GM18868 (cell line): ENCODE measurements around the gene ABI3.

ENCODE experiments used
- ATAC-seq: cut with Tn5 transposase; IDR thresholded peaks from one replicate; pipeline ENCODE4 v1.9.1; 2021; ENCODE audit warnings: mild to moderate bottlenecking, moderate library complexity; ENCODE audit not compliant: unreplicated experiment

Gene ABI3

GRCh38 chr17:49196520-49196919, 14.0 kb upstream of the ABI3 start:
- no peak for ATAC-seq

- ATAC-seq: no peak
These were observed 13.0 kb upstream of the ABI3 start for GRCh38 chr17:49197346-49197998.

- ATAC-seq: no peak
These were observed 12.3 kb upstream of the ABI3 start for GRCh38 chr17:49198211-49198610.

- no peak for ATAC-seq
These were observed 10.0 kb upstream of the ABI3 start for GRCh38 chr17:49200423-49201083.

- ATAC-seq: no peak
These were observed 9.0 kb upstream of the ABI3 start for GRCh38 chr17:49201481-49201927.

- no peak for ATAC-seq
These were observed 6.7 kb upstream of the ABI3 start for GRCh38 chr17:49203796-49204195.

GRCh38 chr17:49204516-49204915, 6.0 kb upstream of the ABI3 start:
- no peak for ATAC-seq

- ATAC-seq: no peak
These were observed 1.4 kb upstream of the ABI3 start for GRCh38 chr17:49209061-49209571.

- no peak for ATAC-seq
These were observed 2.9 kb downstream of the ABI3 start for GRCh38 chr17:49213399-49213798.

GRCh38 chr17:49213847-49214246, 3.3 kb downstream of the ABI3 start:
- ATAC-seq: no peak

- ATAC-seq: no peak
These were observed 4.3 kb downstream of the ABI3 start for GRCh38 chr17:49214676-49215360.

GRCh38 chr17:49216482-49216881, 6.0 kb downstream of the ABI3 start:
- no peak for ATAC-seq

- ATAC-seq: no peak
These were observed 6.6 kb downstream of the ABI3 start for GRCh38 chr17:49216953-49217650.

GRCh38 chr17:49217651-49218413, 7.3 kb downstream of the ABI3 start:
- peak; percentile 45 for ATAC-seq

GRCh38 chr17:49218941-49219913, 8.7 kb downstream of the ABI3 start:
- peak; percentile 51 for ATAC-seq

- no peak for ATAC-seq
These were observed 9.5 kb downstream of the ABI3 start for GRCh38 chr17:49219987-49220386.

- ATAC-seq: no peak
These were observed 12.6 kb downstream of the ABI3 start for GRCh38 chr17:49223168-49223516.

GRCh38 chr17:49223517-49224197, 13.2 kb downstream of the ABI3 start:
- ATAC-seq: no peak
